Thoracic aorta (tissue), 2 donors: Measurements from ENCODE around the gene DPCD. TPM values are rescaled to one million over a fixed set of nuclear protein-coding genes. Genes with fewer than 3 reads are reported as not detected.

Experiments used
- ATAC-seq: fragments of 150-250 bp; one replicate; pipeline ENCODE4 v1.8.0; 2017; ENCODE audit warnings: low read depth; ENCODE audit not compliant: insufficient number of reproducible peaks, low FRiP score
- DNase-seq: peaks from one replicate; pipeline ENCODE4 v3.0.0-alpha.2; 2020; ENCODE audit warnings: low spot score
- H3K27ac ChIP-seq, 2 donors: fragments of 200-600 bp; sonication (generic); 1 replicate in 1 of 2; 2 replicates in 1 of 2; pipeline ENCODE4 v1.5.1; 2016; ENCODE audit warnings: mild to moderate bottlenecking in 2 of 2, moderate library complexity in 2 of 2
- H3K27me3 ChIP-seq: fragments of 200-600 bp; sonication (generic); replicated peaks from 2 replicates; pipeline ENCODE4 v1.6.0; 2016; ENCODE audit warnings: mild to moderate bottlenecking; ENCODE audit not compliant: insufficient read depth
- H3K36me3 ChIP-seq: fragments of 200-600 bp; sonication (generic); one replicate; pipeline ENCODE4 v1.5.1; 2016
- H3K4me1 ChIP-seq, 2 donors: fragments of 200-600 bp; sonication (generic); 1 replicate in 1 of 2; 2 replicates in 1 of 2; pipeline versions ENCODE4 v1.5.1 to v1.6.0; 2016; ENCODE audit warnings: low read depth in 2 of 2, mild to moderate bottlenecking in 1 of 2; ENCODE audit not compliant: control insufficient read depth in 1 of 2
- H3K4me3 ChIP-seq: fragments of 200-600 bp; sonication (generic); 2 replicates; pipeline ENCODE4 v1.5.1; 2016; ENCODE audit warnings: mild to moderate bottlenecking
- H3K9me3 ChIP-seq: fragments of 200-600 bp; sonication (generic); 2 replicates; pipeline ENCODE4 v1.5.1; 2016
- CTCF ChIP-seq: fragments of 200-600 bp; sonication (generic); IDR thresholded peaks from one replicate; pipeline ENCODE4 v1.5.1; 2019; ENCODE audit warnings: antibody characterized with exemption
- total RNA-seq, 2 donors: library from RNA; depleted of rRNA; stranded (reverse); fragments of >200 nt; gene quantifications; one replicate each; pipeline versions ENCODE4 v1.1.0 to v1.2.3, GENCODE V29; 2016

Gene DPCD
- total RNA-seq, 2 donors from 2014 or later, result 12.6 to 22.9 TPM

DNA sequence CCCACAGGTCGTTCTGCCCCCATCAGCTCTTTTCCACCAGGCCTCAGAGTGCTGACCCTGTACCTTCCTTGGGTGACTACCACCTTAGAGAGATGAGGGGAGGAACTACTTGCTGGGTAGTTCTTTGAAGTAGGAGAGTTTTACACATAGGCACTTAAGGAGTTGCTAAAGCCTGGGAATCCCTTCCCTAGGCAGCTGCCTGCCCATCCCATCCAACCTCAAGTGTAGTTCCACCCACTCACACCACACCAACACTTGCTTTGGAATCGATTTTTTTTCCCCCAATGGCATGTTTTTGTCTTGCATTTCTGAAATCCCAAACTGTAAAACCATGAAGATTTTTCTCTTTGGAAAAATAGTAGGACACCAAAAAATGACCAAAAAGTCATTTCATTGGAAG, 59.1 kb downstream of the DPCD start:
- H3K27ac ChIP-seq, result no peak overlapping the region
- H3K36me3 ChIP-seq, result peaks cover 6% of the 10 kb centered on the region
- no peak for DNase-seq
- no peaks in the 10 kb centered on the region for H3K27me3 ChIP-seq
- H3K4me1 ChIP-seq, result peaks cover 0 to 17% of the 10 kb centered on the region in 2 donors
- no peak for ATAC-seq
- H3K9me3 ChIP-seq, result no peaks in the 10 kb centered on the region
- no peak overlapping the region for H3K4me3 ChIP-seq
- TF ChIP-seq CTCF, result no peak

GRCh38 chr10:101649525-101650085, 61.5 kb downstream of the DPCD start:
- no peak for TF ChIP-seq CTCF
- Histone ChIP-seq H3K9me3 (no peaks in the 10 kb centered on the region), H3K4me1 (peaks cover 0 to 17% of the 10 kb centered on the region in 2 donors), H3K27me3 (no peaks in the 10 kb centered on the region), H3K27ac (no peak overlapping the region), H3K4me3 (no peak overlapping the region), H3K36me3 (peaks cover 6% of the 10 kb centered on the region)
- no peak for DNase-seq
- ATAC-seq, result no peak

GRCh38 chr10:101650863-101651262, 62.7 kb downstream of the DPCD start:
- Histone ChIP-seq H3K4me1 (peaks cover 0 to 14% of the 10 kb centered on the region in 2 donors), H3K36me3 (peaks cover 6% of the 10 kb centered on the region), H3K27ac (no peak overlapping the region), H3K9me3 (no peaks in the 10 kb centered on the region), H3K4me3 (no peak overlapping the region), H3K27me3 (no peaks in the 10 kb centered on the region)
- no peak for DNase-seq
- ATAC-seq, result no peak
- TF ChIP-seq CTCF, result no peak

- Histone ChIP-seq H3K36me3 (peaks cover 6% of the 10 kb centered on the region), H3K4me3 (no peak overlapping the region), H3K27ac (no peak overlapping the region), H3K4me1 (peaks cover 0 to 10% of the 10 kb centered on the region in 2 donors), H3K9me3 (no peaks in the 10 kb centered on the region), H3K27me3 (no peaks in the 10 kb centered on the region)
- no peak for TF ChIP-seq CTCF
- DNase-seq, result no peak
- ATAC-seq, result no peak
These were observed 63.2 kb downstream of the DPCD start for GRCh38 chr10:101651336-101651735.

GRCh38 chr10:101653536-101653935, 65.4 kb downstream of the DPCD start:
- Histone ChIP-seq H3K36me3 (peaks cover 13% of the 10 kb centered on the region), H3K27ac (no peak overlapping the region), H3K9me3 (no peaks in the 10 kb centered on the region), H3K4me3 (no peak overlapping the region), H3K4me1 (no peaks in the 10 kb centered on the region), H3K27me3 (no peaks in the 10 kb centered on the region)
- no peak for TF ChIP-seq CTCF
- DNase-seq, result no peak
- no peak for ATAC-seq
